ENCODE data around the gene NTRK2.

- TF ChIP-seq CEBPB (IDR thresholded peaks at IDR 0.05) (no peak), TAF1 (IDR thresholded peaks at IDR 0.05; ENCODE audit: low read depth) (no peak), FOXM1 (IDR thresholded peaks at IDR 0.05; ENCODE audit: borderline replicate concordance, low read depth) (no peak)
- TF ChIP-seq, protein P1, sequence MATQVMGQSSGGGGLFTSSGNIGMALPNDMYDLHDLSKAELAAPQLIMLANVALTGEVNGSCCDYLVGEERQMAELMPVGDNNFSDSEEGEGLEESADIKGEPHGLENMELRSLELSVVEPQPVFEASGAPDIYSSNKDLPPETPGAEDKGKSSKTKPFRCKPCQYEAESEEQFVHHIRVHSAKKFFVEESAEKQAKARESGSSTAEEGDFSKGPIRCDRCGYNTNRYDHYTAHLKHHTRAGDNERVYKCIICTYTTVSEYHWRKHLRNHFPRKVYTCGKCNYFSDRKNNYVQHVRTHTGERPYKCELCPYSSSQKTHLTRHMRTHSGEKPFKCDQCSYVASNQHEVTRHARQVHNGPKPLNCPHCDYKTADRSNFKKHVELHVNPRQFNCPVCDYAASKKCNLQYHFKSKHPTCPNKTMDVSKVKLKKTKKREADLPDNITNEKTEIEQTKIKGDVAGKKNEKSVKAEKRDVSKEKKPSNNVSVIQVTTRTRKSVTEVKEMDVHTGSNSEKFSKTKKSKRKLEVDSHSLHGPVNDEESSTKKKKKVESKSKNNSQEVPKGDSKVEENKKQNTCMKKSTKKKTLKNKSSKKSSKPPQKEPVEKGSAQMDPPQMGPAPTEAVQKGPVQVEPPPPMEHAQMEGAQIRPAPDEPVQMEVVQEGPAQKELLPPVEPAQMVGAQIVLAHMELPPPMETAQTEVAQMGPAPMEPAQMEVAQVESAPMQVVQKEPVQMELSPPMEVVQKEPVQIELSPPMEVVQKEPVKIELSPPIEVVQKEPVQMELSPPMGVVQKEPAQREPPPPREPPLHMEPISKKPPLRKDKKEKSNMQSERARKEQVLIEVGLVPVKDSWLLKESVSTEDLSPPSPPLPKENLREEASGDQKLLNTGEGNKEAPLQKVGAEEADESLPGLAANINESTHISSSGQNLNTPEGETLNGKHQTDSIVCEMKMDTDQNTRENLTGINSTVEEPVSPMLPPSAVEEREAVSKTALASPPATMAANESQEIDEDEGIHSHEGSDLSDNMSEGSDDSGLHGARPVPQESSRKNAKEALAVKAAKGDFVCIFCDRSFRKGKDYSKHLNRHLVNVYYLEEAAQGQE (IDR thresholded peaks at IDR 0.05; ENCODE audit: low read depth): no peak
Observed at GRCh38 chr9:84697042-84697441, 27.5 kb downstream of the NTRK2 start.

All from Ishikawa (cell line).